ENCODE measurements around the gene MRPL48. TPM values are rescaled to one million over a fixed set of nuclear protein-coding genes. Genes with fewer than 3 reads are reported as not detected.
"Not testable (repeated sequence)": the region's sequence is repeated elsewhere in the genome, so short reads cannot be mapped to it uniquely, and the experiment has no call there.

MRPL48 gene
- total and polyA plus RNA-seq, 4 donors: 12.6 to 34.1 (median 20.0) TPM

- Histone ChIP-seq H3K27ac (ENCODE audit: low read depth in 1 of 2, low read length in 2 of 2) (peak overlapping the region in 1 of 2 donors; percentile 51), H3K4me3 (ENCODE audit: low read depth in 1 of 3, low read length in 3 of 3) (no peak overlapping the region), H3K4me1 (ENCODE audit: control insufficient read depth in 4 of 4, insufficient read depth in 4 of 4, low read length in 3 of 4) (peaks cover 0 to 4% (median 0%) of the 10 kb centered on the region in 4 donors), H3K36me3 (ENCODE audit: control insufficient read depth in 4 of 4, insufficient read depth in 3 of 4, low read depth in 1 of 4, low read length in 3 of 4) (no peaks in the 10 kb centered on the region), H3K27me3 (ENCODE audit: control insufficient read depth in 4 of 4, insufficient read depth in 4 of 4, low read length in 3 of 4) (no peaks in the 10 kb centered on the region), H3K9me3 (ENCODE audit: control insufficient read depth in 4 of 4, low read length in 3 of 4) (no peaks in the 10 kb centered on the region), H3K9ac (ENCODE audit: low read depth in 1 of 2, low read length in 2 of 2) (peak overlapping the region in 1 of 2 donors; percentile 46)
- TF ChIP-seq NR2F2 (IDR thresholded peaks at IDR 0.05): no peak
- TF ChIP-seq GABPA (IDR thresholded peaks at IDR 0.05 in 1 of 2, conservative IDR thresholded peaks at IDR 0.05 in 1 of 2): no peak
- no peak for TF ChIP-seq HNF4A (conservative IDR thresholded peaks at IDR 0.05)
- no peak for TF ChIP-seq SP1 (IDR thresholded peaks at IDR 0.05)
- TF ChIP-seq REST (IDR thresholded peaks at IDR 0.05): no peak
- DNase-seq (ENCODE audit: low spot score): no peak
- 96% methylated on average over 1 of the region's 1 CpG for WGBS
Observed at GRCh38 chr11:73784734-73785133, 2.9 kb upstream of the MRPL48 start.

- not testable (repeated sequence) for H3K9me3 ChIP-seq (ENCODE audit: control insufficient read depth in 4 of 4, low read length in 3 of 4); H3K9ac ChIP-seq (ENCODE audit: low read depth in 1 of 2, low read length in 2 of 2); H3K27me3 ChIP-seq (ENCODE audit: control insufficient read depth in 4 of 4, insufficient read depth in 4 of 4, low read length in 3 of 4); H3K4me3 ChIP-seq (ENCODE audit: low read depth in 1 of 3, low read length in 3 of 3); H3K4me1 ChIP-seq (ENCODE audit: control insufficient read depth in 4 of 4, insufficient read depth in 4 of 4, low read length in 3 of 4); H3K36me3 ChIP-seq (ENCODE audit: control insufficient read depth in 4 of 4, insufficient read depth in 3 of 4, low read depth in 1 of 4, low read length in 3 of 4); DNase-seq (ENCODE audit: low spot score); H3K27ac ChIP-seq (ENCODE audit: low read depth in 1 of 2, low read length in 2 of 2)
Observed at GRCh38 chr11:73785467-73785866, 2.2 kb upstream of the MRPL48 start.

GRCh38 chr11:73787051-73787642 is 527 bp upstream of the MRPL48 start:
- H3K9ac ChIP-seq (ENCODE audit: low read depth in 1 of 2, low read length in 2 of 2): peak overlapping the region; percentile 44 to 100
- H3K9me3 ChIP-seq (ENCODE audit: control insufficient read depth in 4 of 4, low read length in 3 of 4): no peaks in the 10 kb centered on the region
- H3K27me3 ChIP-seq (ENCODE audit: control insufficient read depth in 4 of 4, insufficient read depth in 4 of 4, low read length in 3 of 4): no peaks in the 10 kb centered on the region
- peak overlapping the region; percentile 97 to 98 for H3K27ac ChIP-seq (ENCODE audit: low read depth in 1 of 2, low read length in 2 of 2)
- TF ChIP-seq ATF3 (IDR thresholded peaks at IDR 0.05) (no peak), HNF4A (conservative IDR thresholded peaks at IDR 0.05) (no peak), TAF1 (conservative IDR thresholded peaks at IDR 0.05) (no peak), EGR1 (IDR thresholded peaks at IDR 0.05; ENCODE audit: low read depth in 2 of 2) (no peak), JUND (IDR thresholded peaks at IDR 0.05) (no peak), ZBTB33 (IDR thresholded peaks at IDR 0.05) (no peak), YY1 (IDR thresholded peaks at IDR 0.05) (no peak), NR2F2 (IDR thresholded peaks at IDR 0.05) (no peak), CTCF (IDR thresholded peaks at IDR 0.05; ENCODE audit: low read depth, low read length, missing input control) (no peak), GABPA (IDR thresholded peaks at IDR 0.05 in 1 of 2, conservative IDR thresholded peaks at IDR 0.05 in 1 of 2) (no peak), RAD21 (IDR thresholded peaks at IDR 0.05) (no peak), HNF4G (IDR thresholded peaks at IDR 0.05) (no peak), SP1 (IDR thresholded peaks at IDR 0.05) (no peak), RXRA (IDR thresholded peaks at IDR 0.05) (no peak), FOXA1 (IDR thresholded peaks at IDR 0.05) (no peak)
- no peaks in the 10 kb centered on the region for H3K36me3 ChIP-seq (ENCODE audit: control insufficient read depth in 4 of 4, insufficient read depth in 3 of 4, low read depth in 1 of 4, low read length in 3 of 4)
- peak overlapping the region; percentile 68 to 97 (median 88) for H3K4me3 ChIP-seq (ENCODE audit: low read depth in 1 of 3, low read length in 3 of 3)
- no peak for DNase-seq (ENCODE audit: low spot score)
- H3K4me1 ChIP-seq (ENCODE audit: control insufficient read depth in 4 of 4, insufficient read depth in 4 of 4, low read length in 3 of 4): peaks cover 0 to 4% (median 0%) of the 10 kb centered on the region in 4 donors
- 34% methylated on average over 17 of the region's 17 CpGs for WGBS
